PFSK-1 (cell line): Measurements from ENCODE around the gene FNDC5.

ENCODE experiments used
- POLR2AphosphoS5 ChIP-seq: IDR thresholded peaks from 2 replicates; pipeline ENCODE4 v1.6.1; 2012; ENCODE audit warnings: low read depth, mild to moderate bottlenecking, control low read depth, low read length, moderate library complexity
- TAF1 ChIP-seq: IDR thresholded peaks from 2 replicates; pipeline ENCODE4 v1.6.1; 2012; ENCODE audit warnings: low read length, control low read depth, borderline replicate concordance; ENCODE audit not compliant: insufficient read depth
- TF ChIP-seq, protein P1 (sequence below), 2 experiments: IDR thresholded peaks; 2 replicates each; pipeline versions ENCODE4 v1.6.1 to v1.8.0; 2011 to 2012; ENCODE audit warnings: low read depth in 2 of 2, low read length in 2 of 2, control low read depth in 1 of 2, inconsistent platforms in 1 of 2, mild to moderate bottlenecking in 1 of 2, moderate library complexity in 1 of 2; ENCODE audit not compliant: insufficient read depth in 1 of 2

DNA sequence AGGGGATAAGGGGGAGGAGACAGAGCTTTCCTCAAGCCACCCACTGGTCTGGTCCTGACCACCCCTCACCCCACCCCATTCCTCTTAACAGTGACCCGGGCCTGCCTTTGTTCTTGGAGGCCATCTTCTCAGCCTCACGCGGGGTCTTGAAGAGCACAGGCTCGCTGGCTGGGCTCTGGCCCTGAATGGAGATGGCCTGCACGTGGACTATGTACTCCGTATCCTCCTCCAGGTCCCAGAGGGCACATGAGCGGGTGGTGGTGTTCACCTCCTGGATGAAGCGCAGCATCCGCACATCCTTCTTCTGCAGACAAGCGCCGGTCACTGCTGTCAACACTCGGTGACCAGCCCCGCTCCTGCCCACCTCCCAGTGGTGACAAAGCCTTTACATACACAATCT, 2.6 kb downstream of the FNDC5 start:
- TF ChIP-seq POLR2AphosphoS5 (no peak), TAF1 (no peak)
- TF ChIP-seq, protein P1, sequence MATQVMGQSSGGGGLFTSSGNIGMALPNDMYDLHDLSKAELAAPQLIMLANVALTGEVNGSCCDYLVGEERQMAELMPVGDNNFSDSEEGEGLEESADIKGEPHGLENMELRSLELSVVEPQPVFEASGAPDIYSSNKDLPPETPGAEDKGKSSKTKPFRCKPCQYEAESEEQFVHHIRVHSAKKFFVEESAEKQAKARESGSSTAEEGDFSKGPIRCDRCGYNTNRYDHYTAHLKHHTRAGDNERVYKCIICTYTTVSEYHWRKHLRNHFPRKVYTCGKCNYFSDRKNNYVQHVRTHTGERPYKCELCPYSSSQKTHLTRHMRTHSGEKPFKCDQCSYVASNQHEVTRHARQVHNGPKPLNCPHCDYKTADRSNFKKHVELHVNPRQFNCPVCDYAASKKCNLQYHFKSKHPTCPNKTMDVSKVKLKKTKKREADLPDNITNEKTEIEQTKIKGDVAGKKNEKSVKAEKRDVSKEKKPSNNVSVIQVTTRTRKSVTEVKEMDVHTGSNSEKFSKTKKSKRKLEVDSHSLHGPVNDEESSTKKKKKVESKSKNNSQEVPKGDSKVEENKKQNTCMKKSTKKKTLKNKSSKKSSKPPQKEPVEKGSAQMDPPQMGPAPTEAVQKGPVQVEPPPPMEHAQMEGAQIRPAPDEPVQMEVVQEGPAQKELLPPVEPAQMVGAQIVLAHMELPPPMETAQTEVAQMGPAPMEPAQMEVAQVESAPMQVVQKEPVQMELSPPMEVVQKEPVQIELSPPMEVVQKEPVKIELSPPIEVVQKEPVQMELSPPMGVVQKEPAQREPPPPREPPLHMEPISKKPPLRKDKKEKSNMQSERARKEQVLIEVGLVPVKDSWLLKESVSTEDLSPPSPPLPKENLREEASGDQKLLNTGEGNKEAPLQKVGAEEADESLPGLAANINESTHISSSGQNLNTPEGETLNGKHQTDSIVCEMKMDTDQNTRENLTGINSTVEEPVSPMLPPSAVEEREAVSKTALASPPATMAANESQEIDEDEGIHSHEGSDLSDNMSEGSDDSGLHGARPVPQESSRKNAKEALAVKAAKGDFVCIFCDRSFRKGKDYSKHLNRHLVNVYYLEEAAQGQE (IDR thresholded peaks at IDR 0.05; ENCODE audit: insufficient read depth in 1 of 2, low read depth in 2 of 2, low read length in 2 of 2) = no peak
